IMR-90 (cell line): Measurements from ENCODE around the gene TSKU. TPM values are rescaled to one million over a fixed set of nuclear protein-coding genes. Genes with fewer than 3 reads are reported as not detected.

Experiments used
- ATAC-seq: fragments of 200-7000 bp; cut with Tn5 transposase; 2 replicates; pipeline ENCODE4 v1.9.1; 2020; ENCODE audit warnings: low read depth, mild to moderate bottlenecking, moderate library complexity
- BruUV-seq: library from RNA; stranded (reverse); fragments of 400-500 nt; replicated peaks from 2 replicates; lab custom pipeline; 2021; lab: Mats Ljungman, UMichigan
- CTCF ChIA-PET: fragments of 300-600 bp; formaldehyde crosslinking; extraction: SDS; loops from one replicate; lab custom pipeline; 2021; ENCODE audit warnings: antibody characterized with exemption; lab: Yijun Ruan, JAX
- POLR2A ChIA-PET: fragments of 300-600 bp; sonication (Branson Sonifier 250); formaldehyde crosslinking; loops from one replicate; lab custom pipeline; 2022; ENCODE audit warnings: antibody characterized with exemption; ENCODE audit not compliant: unreplicated experiment; lab: Charles Lee
- DNase-seq: peaks from one replicate; pipeline ENCODE4 v3.0.0; 2013
- H2AFZ ChIP-seq: replicated peaks from 2 replicates; pipeline ENCODE3; 2013; ENCODE audit warnings: low read length, mild to moderate bottlenecking; ENCODE audit not compliant: poor library complexity
- H2AK5ac ChIP-seq: 2 replicates; pipeline ENCODE4 v1.6.1; 2013; ENCODE audit warnings: low read depth, low read length, inconsistent platforms
- H2AK9ac ChIP-seq: replicated peaks from 2 replicates; pipeline ENCODE3; 2013; ENCODE audit warnings: mild to moderate bottlenecking, low read depth, low read length, moderate library complexity; ENCODE audit not compliant: poor library complexity
- H2BK120ac ChIP-seq: 2 replicates; pipeline ENCODE4 v1.6.1; 2013; ENCODE audit warnings: low read depth, low read length, inconsistent platforms
- H2BK15ac ChIP-seq: 3 replicates; pipeline ENCODE4 v1.6.1; 2013; ENCODE audit warnings: low read depth, low read length, inconsistent platforms
- H2BK20ac ChIP-seq: 2 replicates; pipeline ENCODE4 v1.6.1; 2013; ENCODE audit warnings: low read depth, mild to moderate bottlenecking, inconsistent platforms, low read length, moderate library complexity
- H2BK5ac ChIP-seq: 2 replicates; pipeline ENCODE4 v1.6.1; 2013; ENCODE audit warnings: mild to moderate bottlenecking, low read depth, low read length, inconsistent platforms; ENCODE audit not compliant: poor library complexity, severe bottlenecking
- H3K14ac ChIP-seq: replicated peaks from 2 replicates; pipeline ENCODE4 v1.6.1; 2013; ENCODE audit warnings: low read depth, low read length, inconsistent platforms
- H3K18ac ChIP-seq: 2 replicates; pipeline ENCODE4 v1.6.1; 2013; ENCODE audit warnings: low read depth, low read length, control low read depth
- H3K23ac ChIP-seq: 2 replicates; pipeline ENCODE4 v1.6.1; 2013; ENCODE audit warnings: low read depth, low read length, inconsistent platforms
- H3K27ac ChIP-seq: 2 replicates; pipeline ENCODE4 v1.5.1; 2013; ENCODE audit warnings: mild to moderate bottlenecking, control low read depth, low read length; ENCODE audit not compliant: insufficient read depth
- H3K27me3 ChIP-seq: 2 replicates; pipeline ENCODE4 v1.6.1; 2013; ENCODE audit warnings: low read length; ENCODE audit not compliant: control insufficient read depth, insufficient read depth
- H3K36me3 ChIP-seq: 2 replicates; pipeline ENCODE4 v1.6.1; 2013; ENCODE audit warnings: low read length, mixed read lengths; ENCODE audit not compliant: control insufficient read depth, insufficient read depth
- H3K4ac ChIP-seq: 2 replicates; pipeline ENCODE4 v1.6.1; 2013; ENCODE audit warnings: low read depth, low read length, inconsistent platforms
- H3K4me1 ChIP-seq: 2 replicates; pipeline ENCODE4 v1.6.1; 2013; ENCODE audit warnings: low read length, mixed read lengths; ENCODE audit not compliant: control insufficient read depth, insufficient read depth
- H3K4me2 ChIP-seq: 2 replicates; pipeline ENCODE4 v1.6.1; 2013; ENCODE audit warnings: low read depth, mild to moderate bottlenecking, control low read depth, low read length, moderate library complexity
- H3K4me3 ChIP-seq: 2 replicates; pipeline ENCODE4 v1.5.1; 2013; ENCODE audit warnings: low read depth, mild to moderate bottlenecking, control low read depth, low read length, moderate library complexity; ENCODE audit not compliant: insufficient read depth
- H3K56ac ChIP-seq: 2 replicates; pipeline ENCODE4 v1.6.1; 2013; ENCODE audit warnings: low read length, inconsistent platforms; ENCODE audit not compliant: insufficient read depth; ENCODE audit errors: extremely low read depth
- H3K79me1 ChIP-seq, 2 experiments: 2 replicates each; pipeline ENCODE4 v1.6.1; 2013; ENCODE audit warnings: low read length in 2 of 2, inconsistent platforms in 1 of 2, low read depth in 1 of 2
- H3K9ac ChIP-seq: 2 replicates; pipeline ENCODE4 v1.6.1; 2013; ENCODE audit warnings: low read depth, low read length, control low read depth
- H3K9me1 ChIP-seq: 2 replicates; pipeline ENCODE4 v1.6.1; 2013; ENCODE audit warnings: low read length, inconsistent platforms; ENCODE audit not compliant: insufficient read depth
- H3K9me3 ChIP-seq: 2 replicates; pipeline ENCODE4 v1.6.1; 2013; ENCODE audit warnings: low read length; ENCODE audit not compliant: control insufficient read depth, insufficient read depth
- H4K20me1 ChIP-seq: 2 replicates; pipeline ENCODE4 v1.6.1; 2013; ENCODE audit warnings: low read length, inconsistent platforms; ENCODE audit not compliant: insufficient read depth
- H4K5ac ChIP-seq: 2 replicates; pipeline ENCODE4 v1.6.1; 2013; ENCODE audit warnings: mild to moderate bottlenecking, low read depth, low read length, control low read depth
- H4K8ac ChIP-seq, 2 experiments: 2 replicates each; pipeline ENCODE4 v1.6.1; 2013; ENCODE audit warnings: low read depth in 2 of 2, low read length in 2 of 2, control low read depth in 1 of 2, inconsistent platforms in 1 of 2
- H4K91ac ChIP-seq: 2 replicates; pipeline ENCODE4 v1.6.1; 2013; ENCODE audit warnings: low read depth, low read length, inconsistent platforms; ENCODE audit not compliant: insufficient read depth
- BHLHE40 ChIP-seq: fragments of 150-350 bp; IDR thresholded peaks from 2 replicates; pipeline ENCODE4 v1.6.1; 2016; ENCODE audit warnings: mild to moderate bottlenecking, low read depth, low read length
- CHD1 ChIP-seq: IDR thresholded peaks from 2 replicates; pipeline ENCODE4 v1.6.1; 2012; ENCODE audit warnings: low read depth, low read length, improper control_type of control experiment
- MAZ ChIP-seq: IDR thresholded peaks from 2 replicates; pipeline ENCODE4 v1.6.1; 2012; ENCODE audit warnings: low read depth, mild to moderate bottlenecking, low read length, improper control_type of control experiment, moderate library complexity, borderline replicate concordance
- NFE2L2 ChIP-seq: fragments of 150-350 bp; IDR thresholded peaks from 2 replicates; pipeline ENCODE4 v1.6.1; 2016; ENCODE audit warnings: low read depth, mild to moderate bottlenecking, low read length
- POLR2A ChIP-seq: IDR thresholded peaks from 2 replicates; pipeline ENCODE4 v1.6.1; 2012; ENCODE audit warnings: mild to moderate bottlenecking, low read depth, low read length
- RCOR1 ChIP-seq: IDR thresholded peaks from 2 replicates; pipeline ENCODE4 v1.6.1; 2012; ENCODE audit warnings: mild to moderate bottlenecking, low read length, improper control_type of control experiment; ENCODE audit not compliant: insufficient replicate concordance
- WGBS, 2 experiments: methylation state at CpG; one replicate each; pipeline versions ENCODE4 v1.1.5 to v1.1.7; 2013; ENCODE audit warnings: missing lambda C conversion rate in 2 of 2; ENCODE audit not compliant: insufficient read length in 1 of 2; ENCODE audit errors: extremely low coverage in 2 of 2; 5-methylcytosine and 5-hydroxymethylcytosine counted together
- dilution Hi-C: fragments of 300-500 bp; cut with HindIII; formaldehyde crosslinking; loops from one replicate; pipeline ENCODE4 v1.14.3; 2018; ENCODE audit warnings: low sequenced_read_pairs; ENCODE audit not compliant: unreplicated experiment
- in situ Hi-C: fragments of 300-500 bp; cut with MboI; formaldehyde crosslinking; loops from 3 replicates; pipeline ENCODE4 v1.14.3; 2019; ENCODE audit warnings: low sequenced_read_pairs, inconsistent platforms, mixed read lengths
- intact Hi-C: fragments of 100-400 bp; cut with micrococcal nuclease; formaldehyde crosslinking; loops from 2 replicates; pipeline ENCODE4 v1.10.0; 2022
- polyA plus RNA-seq, 3 experiments: library from polyadenylated mRNA; depleted of rRNA; stranded (reverse); fragments of >200 nt; gene quantifications; 2 replicates each; pipeline ENCODE4 v1.2.3, GENCODE V29; 2012; ENCODE audit warnings: low replicate concordance in 1 of 3
- total RNA-seq: library from RNA; depleted of rRNA; stranded (reverse); fragments of >200 nt; gene quantifications from 2 replicates; pipeline ENCODE4 v1.2.3, GENCODE V29; 2012
- TF ChIP-seq, protein P1 (sequence below): fragments of 150-350 bp; IDR thresholded peaks from 2 replicates; pipeline ENCODE4 v1.6.1; 2016; ENCODE audit warnings: low read depth, mild to moderate bottlenecking, low read length, moderate library complexity, borderline replicate concordance
- TF ChIP-seq, protein P2 (sequence below): conservative IDR thresholded peaks from 2 replicates; pipeline ENCODE4 v1.5.1; 2012; ENCODE audit warnings: mild to moderate bottlenecking, low read depth, low read length, improper control_type of control experiment

TSKU gene
- total and polyA plus RNA-seq, 2 of the 4 experiments (the other 2 are of a cell fraction): 6.8 to 26.6 TPM

DNA sequence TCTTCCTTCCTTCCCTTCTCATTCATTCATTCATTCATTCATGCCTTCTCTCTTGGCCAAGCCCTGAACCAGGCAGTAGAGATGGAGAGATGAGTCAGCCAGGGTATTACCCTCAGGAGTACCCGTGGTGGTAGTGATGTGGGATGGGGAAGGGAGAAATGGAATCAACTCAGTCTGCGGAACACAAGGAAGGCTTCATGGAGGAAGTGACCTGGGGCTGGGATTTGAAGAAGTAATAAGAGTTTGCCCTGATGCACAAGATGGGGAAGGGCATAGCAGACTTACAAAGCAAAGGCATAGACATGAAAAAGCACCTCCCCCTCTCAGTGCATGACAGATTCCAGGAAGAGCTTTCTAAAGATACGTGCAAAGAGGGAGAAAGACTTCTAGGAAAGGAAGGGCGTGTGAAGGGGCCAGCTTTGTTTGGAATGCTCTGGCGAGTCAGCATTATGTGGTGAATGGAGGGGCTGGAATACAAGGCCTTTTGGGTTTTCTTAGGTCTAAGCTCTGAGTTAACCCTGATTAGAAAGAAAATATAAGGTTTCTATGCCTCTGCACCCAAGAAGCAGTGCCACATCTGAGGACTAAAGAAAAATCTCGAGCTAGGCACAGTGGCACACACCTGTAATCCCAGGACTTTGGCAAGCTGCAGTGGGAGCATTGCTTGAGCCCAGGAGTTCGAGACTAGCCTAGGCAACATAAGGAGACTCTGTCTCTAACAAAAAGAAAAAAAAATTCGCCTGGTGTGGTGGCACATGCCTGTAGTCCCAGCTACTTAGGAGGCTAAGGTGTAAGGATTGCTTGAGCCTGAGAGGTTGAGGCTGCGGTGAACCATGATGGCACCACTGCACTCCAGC lies 41.2 kb downstream of the TSKU start:
- H3K4me3 ChIP-seq: no peak overlapping the region
- WGBS, 2 experiments: 100% methylated on average over 1 of the region's 9 CpGs; no CpG with 5 or more reads in 1 of the 2 experiments
- H3K56ac ChIP-seq: no peak overlapping the region
- peaks cover 5% of the 10 kb centered on the region for H3K9me1 ChIP-seq
- no peak overlapping the region for H3K18ac ChIP-seq
- H2AK9ac ChIP-seq: no peak overlapping the region
- H4K91ac ChIP-seq: no peak overlapping the region
- in situ Hi-C loops (no loop called here), dilution Hi-C loops (no loop called here), intact Hi-C loops (no loop called here)
- peaks cover 9% of the 10 kb centered on the region for H3K27me3 ChIP-seq
- H3K79me1 ChIP-seq: no peaks in the 10 kb centered on the region
- no peak overlapping the region for H3K4me2 ChIP-seq
- H3K36me3 ChIP-seq: no peaks in the 10 kb centered on the region
- H4K20me1 ChIP-seq: no peaks in the 10 kb centered on the region
- H2BK120ac ChIP-seq: peak overlapping the region; percentile 1; the same call in 1 of the 2 replicates
- H3K9ac ChIP-seq: no peak overlapping the region
- peak overlapping the region; percentile 71 for H3K4ac ChIP-seq
- no peak overlapping the region for H3K27ac ChIP-seq
- peak overlapping the region; percentile 61; the same call in 1 of the 2 replicates for H2BK20ac ChIP-seq
- peak overlapping the region; percentile 29; the same call in 1 of the 2 replicates for H3K14ac ChIP-seq
- H4K5ac ChIP-seq: no peak overlapping the region
- 0 out of 3 replicates have a peak overlapping the region, but pooled peaks have one; percentile 32 for H2BK15ac ChIP-seq
- ChIA-PET CTCF (no interaction called here), POLR2A (no interaction called here)
- DNase-seq (peak; percentile 54), ATAC-seq (no peak)
- no peaks in the 10 kb centered on the region for H3K9me3 ChIP-seq
- peak overlapping the region in 1 of 2 experiments; percentile 69; a peak in 2 of 4 replicates for H4K8ac ChIP-seq
- peak overlapping the region; percentile 67; the same call in 1 of the 2 replicates for H2AK5ac ChIP-seq
- BruUV-seq: no TSS peak
- H2AFZ ChIP-seq: peak overlapping the region; percentile 76
- TF ChIP-seq, protein P1, sequence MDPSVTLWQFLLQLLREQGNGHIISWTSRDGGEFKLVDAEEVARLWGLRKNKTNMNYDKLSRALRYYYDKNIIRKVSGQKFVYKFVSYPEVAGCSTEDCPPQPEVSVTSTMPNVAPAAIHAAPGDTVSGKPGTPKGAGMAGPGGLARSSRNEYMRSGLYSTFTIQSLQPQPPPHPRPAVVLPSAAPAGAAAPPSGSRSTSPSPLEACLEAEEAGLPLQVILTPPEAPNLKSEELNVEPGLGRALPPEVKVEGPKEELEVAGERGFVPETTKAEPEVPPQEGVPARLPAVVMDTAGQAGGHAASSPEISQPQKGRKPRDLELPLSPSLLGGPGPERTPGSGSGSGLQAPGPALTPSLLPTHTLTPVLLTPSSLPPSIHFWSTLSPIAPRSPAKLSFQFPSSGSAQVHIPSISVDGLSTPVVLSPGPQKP: no peak
- TF ChIP-seq POLR2A (no peak), RCOR1 (no peak), BHLHE40 (no peak), CHD1 (no peak), MAZ (no peak), NFE2L2 (no peak)
- TF ChIP-seq, protein P2, sequence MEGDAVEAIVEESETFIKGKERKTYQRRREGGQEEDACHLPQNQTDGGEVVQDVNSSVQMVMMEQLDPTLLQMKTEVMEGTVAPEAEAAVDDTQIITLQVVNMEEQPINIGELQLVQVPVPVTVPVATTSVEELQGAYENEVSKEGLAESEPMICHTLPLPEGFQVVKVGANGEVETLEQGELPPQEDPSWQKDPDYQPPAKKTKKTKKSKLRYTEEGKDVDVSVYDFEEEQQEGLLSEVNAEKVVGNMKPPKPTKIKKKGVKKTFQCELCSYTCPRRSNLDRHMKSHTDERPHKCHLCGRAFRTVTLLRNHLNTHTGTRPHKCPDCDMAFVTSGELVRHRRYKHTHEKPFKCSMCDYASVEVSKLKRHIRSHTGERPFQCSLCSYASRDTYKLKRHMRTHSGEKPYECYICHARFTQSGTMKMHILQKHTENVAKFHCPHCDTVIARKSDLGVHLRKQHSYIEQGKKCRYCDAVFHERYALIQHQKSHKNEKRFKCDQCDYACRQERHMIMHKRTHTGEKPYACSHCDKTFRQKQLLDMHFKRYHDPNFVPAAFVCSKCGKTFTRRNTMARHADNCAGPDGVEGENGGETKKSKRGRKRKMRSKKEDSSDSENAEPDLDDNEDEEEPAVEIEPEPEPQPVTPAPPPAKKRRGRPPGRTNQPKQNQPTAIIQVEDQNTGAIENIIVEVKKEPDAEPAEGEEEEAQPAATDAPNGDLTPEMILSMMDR: no peak
- no peak overlapping the region for H2BK5ac ChIP-seq
- H3K4me1 ChIP-seq: peaks cover 3% of the 10 kb centered on the region
- H3K23ac ChIP-seq: no peak overlapping the region
